HG03342 (cell line): ENCODE data around the gene PATJ.
"Not testable (repeated sequence)": the region's sequence is repeated elsewhere in the genome, so short reads cannot be mapped to it uniquely, and the experiment has no call there.

Experiments
- ATAC-seq: cut with Tn5 transposase; IDR thresholded peaks from one replicate; pipeline ENCODE4 v1.9.1; 2021; ENCODE audit warnings: mild to moderate bottlenecking, moderate library complexity; ENCODE audit not compliant: unreplicated experiment

The PATJ gene

GRCh38 chr1:61875198-61875597 lies 132.9 kb downstream of the PATJ start:
- no peak for ATAC-seq

- ATAC-seq, result not testable (repeated sequence)
These were observed 137.7 kb downstream of the PATJ start for GRCh38 chr1:61879887-61880474.

- ATAC-seq, result no peak
These were observed 145.0 kb downstream of the PATJ start for GRCh38 chr1:61887076-61887867.

GRCh38 chr1:61887931-61888564 lies 145.8 kb downstream of the PATJ start:
- no peak for ATAC-seq

- ATAC-seq, result no peak
These were observed 146.5 kb downstream of the PATJ start for GRCh38 chr1:61888808-61889207.

GRCh38 chr1:61890435-61890834 lies 148.2 kb downstream of the PATJ start:
- not testable (repeated sequence) for ATAC-seq

- no peak for ATAC-seq
These were observed 150.7 kb downstream of the PATJ start for GRCh38 chr1:61892977-61893376.

- ATAC-seq, result not testable (repeated sequence)
These were observed 152.0 kb downstream of the PATJ start for GRCh38 chr1:61894296-61894695.

- ATAC-seq, result no peak
These were observed 152.9 kb downstream of the PATJ start for GRCh38 chr1:61895175-61895574.

- no peak for ATAC-seq
These were observed 156.4 kb downstream of the PATJ start for GRCh38 chr1:61898658-61899057.

GRCh38 chr1:61904354-61904753 lies 162.1 kb downstream of the PATJ start:
- no peak for ATAC-seq

- no peak for ATAC-seq
These were observed 164.8 kb downstream of the PATJ start for GRCh38 chr1:61907102-61907501.

- no peak for ATAC-seq
These were observed 167.8 kb downstream of the PATJ start for GRCh38 chr1:61910035-61910434.

GRCh38 chr1:61914823-61915482 lies 172.7 kb downstream of the PATJ start:
- no peak for ATAC-seq

- ATAC-seq, result no peak
These were observed 179.2 kb downstream of the PATJ start for GRCh38 chr1:61921435-61921834.

- ATAC-seq, result no peak
These were observed 180.7 kb downstream of the PATJ start for GRCh38 chr1:61922950-61923480.

GRCh38 chr1:61925591-61926298 lies 183.5 kb downstream of the PATJ start:
- no peak for ATAC-seq

- no peak for ATAC-seq
These were observed 184.3 kb downstream of the PATJ start for GRCh38 chr1:61926597-61926996.

- ATAC-seq, result no peak
These were observed 187.9 kb downstream of the PATJ start for GRCh38 chr1:61930116-61930645.

GRCh38 chr1:61931587-61932279 lies 189.5 kb downstream of the PATJ start:
- no peak for ATAC-seq
